ENCODE measurements around the gene UTS2B. TPM values are rescaled to one million over a fixed set of nuclear protein-coding genes. Genes with fewer than 3 reads are reported as not detected.

The UTS2B gene
- total and polyA plus RNA-seq, 9 donors = 0.60 to 1.0 (median 0.92) TPM

GRCh38 chr3:191221638-191222037 is 108.7 kb downstream of the UTS2B start:
- no peak for DNase-seq
- no peak overlapping the region for H3K27ac ChIP-seq
- no peaks in the 10 kb centered on the region for H3K9me3 ChIP-seq
- no peaks in the 10 kb centered on the region for H3K27me3 ChIP-seq
- H3K36me3 ChIP-seq = no peaks in the 10 kb centered on the region
- intact Hi-C loops (cut with DNase I) = no loop called here
- WGBS, 3 donors = 87 to 100% (median 96%) methylated on average over 1 of the region's 1 CpG
- TF ChIP-seq POLR2A (IDR thresholded peaks at IDR 0.05) (no peak), EP300 (IDR thresholded peaks at IDR 0.05) (no peak)
- TF ChIP-seq, protein P1, sequence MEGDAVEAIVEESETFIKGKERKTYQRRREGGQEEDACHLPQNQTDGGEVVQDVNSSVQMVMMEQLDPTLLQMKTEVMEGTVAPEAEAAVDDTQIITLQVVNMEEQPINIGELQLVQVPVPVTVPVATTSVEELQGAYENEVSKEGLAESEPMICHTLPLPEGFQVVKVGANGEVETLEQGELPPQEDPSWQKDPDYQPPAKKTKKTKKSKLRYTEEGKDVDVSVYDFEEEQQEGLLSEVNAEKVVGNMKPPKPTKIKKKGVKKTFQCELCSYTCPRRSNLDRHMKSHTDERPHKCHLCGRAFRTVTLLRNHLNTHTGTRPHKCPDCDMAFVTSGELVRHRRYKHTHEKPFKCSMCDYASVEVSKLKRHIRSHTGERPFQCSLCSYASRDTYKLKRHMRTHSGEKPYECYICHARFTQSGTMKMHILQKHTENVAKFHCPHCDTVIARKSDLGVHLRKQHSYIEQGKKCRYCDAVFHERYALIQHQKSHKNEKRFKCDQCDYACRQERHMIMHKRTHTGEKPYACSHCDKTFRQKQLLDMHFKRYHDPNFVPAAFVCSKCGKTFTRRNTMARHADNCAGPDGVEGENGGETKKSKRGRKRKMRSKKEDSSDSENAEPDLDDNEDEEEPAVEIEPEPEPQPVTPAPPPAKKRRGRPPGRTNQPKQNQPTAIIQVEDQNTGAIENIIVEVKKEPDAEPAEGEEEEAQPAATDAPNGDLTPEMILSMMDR (IDR thresholded peaks at IDR 0.05) = no peak
- H3K4me1 ChIP-seq (ENCODE audit: insufficient read depth) = no peaks in the 10 kb centered on the region
- no peak overlapping the region for H3K4me3 ChIP-seq

GRCh38 chr3:191220908-191221307 is 109.4 kb downstream of the UTS2B start:
- Histone ChIP-seq H3K27me3 (no peaks in the 10 kb centered on the region), H3K36me3 (no peaks in the 10 kb centered on the region), H3K27ac (no peak overlapping the region), H3K9me3 (no peaks in the 10 kb centered on the region), H3K4me3 (no peak overlapping the region), H3K4me1 (ENCODE audit: insufficient read depth) (no peaks in the 10 kb centered on the region)
- intact Hi-C loops (cut with DNase I) = no loop called here
- WGBS, 3 donors = 83 to 87% (median 83%) methylated on average over 5 of the region's 5 CpGs
- TF ChIP-seq, protein P1 (IDR thresholded peaks at IDR 0.05) = no peak
- TF ChIP-seq EP300 (IDR thresholded peaks at IDR 0.05) (no peak), POLR2A (IDR thresholded peaks at IDR 0.05) (no peak)
- DNase-seq = no peak

- Histone ChIP-seq H3K27me3 (no peaks in the 10 kb centered on the region), H3K27ac (no peak overlapping the region), H3K4me1 (ENCODE audit: insufficient read depth) (no peaks in the 10 kb centered on the region), H3K36me3 (no peaks in the 10 kb centered on the region), H3K9me3 (no peaks in the 10 kb centered on the region), H3K4me3 (no peak overlapping the region)
- intact Hi-C loops (cut with DNase I) = no loop called here
- TF ChIP-seq POLR2A (IDR thresholded peaks at IDR 0.05) = no peak
- no peak for DNase-seq
- 52 to 64% (median 61%) methylated on average over 1 of the region's 1 CpG for WGBS, 3 donors
Measured at GRCh38 chr3:191217301-191217700, 113.0 kb downstream of the UTS2B start.

Other genes with a start within 250 kb of the UTS2B start
- gene OSTN, start 131.3 kb downstream of the UTS2B start, total RNA-seq = under 1 TPM in 2 of 7 donors, not detected in 5; 0.27 to 0.43 TPM
- under 1 TPM; 0.02 to 0.27 TPM for gene OSTN, start 131.3 kb downstream of the UTS2B start, polyA plus RNA-seq
- gene CCDC50, start 1.1 kb downstream of the UTS2B start, total RNA-seq = 10 to 100 TPM; 70.1 to 85.9 (median 78.0) TPM
- 10 to 100 TPM; 39.6 to 74.1 TPM for gene CCDC50, start 1.1 kb downstream of the UTS2B start, polyA plus RNA-seq
- gene PYDC2, start 130.6 kb upstream of the UTS2B start, total RNA-seq = 1 to 10 TPM in 1 of 7 donors, not detected in 6; 1.1 TPM
- gene PYDC2, start 130.6 kb upstream of the UTS2B start, polyA plus RNA-seq = not detected

Measured in ovary (tissue), 9 donors.